SK-N-MC (cell line): ENCODE measurements around the gene ELOVL6.

Source experiments
- EZH2 ChIP-seq: fragments of 200-600 bp; sonication (generic); IDR thresholded peaks from one replicate; pipeline ENCODE4 v1.6.1; 2017; ENCODE audit warnings: antibody characterized with exemption
- FOXP2 ChIP-seq: optimal IDR thresholded peaks from 2 replicates; pipeline ENCODE3; 2011; ENCODE audit warnings: mild to moderate bottlenecking, moderate library complexity; ENCODE audit not compliant: insufficient read depth; ENCODE audit errors: extremely low read length, control extremely low read depth
- POLR2AphosphoS5 ChIP-seq: IDR thresholded peaks from 2 replicates; pipeline ENCODE4 v1.6.1; 2012; ENCODE audit warnings: mild to moderate bottlenecking, low read depth, low read length, borderline replicate concordance

GRCh38 chr4:110184140-110184790, 14.2 kb downstream of the ELOVL6 start:
- TF ChIP-seq POLR2AphosphoS5 (no peak), EZH2 (no peak), FOXP2 (no peak)
